ENCODE measurements around the gene ATIC.

The ATIC gene

GRCh38 chr2:215271446-215271845 lies 40.4 kb upstream of the ATIC start:
- CTCF ChIA-PET = interaction anchor here (1.1 to 3.2 kb wide), 5 partner anchors 10 to 649 kb away, joined by 3 to 22 read pairs (median 4); partner anchors contain the start of gene ATIC
- POLR2A ChIA-PET = no interaction called here
- no peak for TF ChIP-seq CTCF (IDR thresholded peaks at IDR 0.05; ENCODE audit: control extremely low read depth, extremely low read depth, low read depth, missing control alignments)
- DNase-seq (ENCODE audit: extremely low spot score) = no peak

- no peak for DNase-seq (ENCODE audit: extremely low spot score)
- ChIA-PET POLR2A (no interaction called here), CTCF (interaction anchor here (1.7 kb wide), 1 partner anchor 46 kb away, joined by 5 read pairs; no protein-coding TSS in a partner anchor)
- TF ChIP-seq CTCF (IDR thresholded peaks at IDR 0.05; ENCODE audit: control extremely low read depth, extremely low read depth, low read depth, missing control alignments) = no peak
Measured at GRCh38 chr2:215272918-215273317, 38.9 kb upstream of the ATIC start.

- no peak for TF ChIP-seq CTCF (IDR thresholded peaks at IDR 0.05; ENCODE audit: control extremely low read depth, extremely low read depth, low read depth, missing control alignments)
- DNase-seq (ENCODE audit: extremely low spot score) = no peak
- CTCF ChIA-PET = interaction anchor here (1.3 to 1.5 kb wide), 2 partner anchors 9 to 643 kb away, joined by 3 read pairs; no protein-coding TSS in a partner anchor
- POLR2A ChIA-PET = no interaction called here
Measured at GRCh38 chr2:215274829-215275228, 37.0 kb upstream of the ATIC start.

GRCh38 chr2:215275824-215276223 lies 36.0 kb upstream of the ATIC start:
- POLR2A ChIA-PET = no interaction called here
- no peak for DNase-seq (ENCODE audit: extremely low spot score)
- CTCF ChIA-PET = interaction anchor here (1.5 kb wide), 1 partner anchor 10 kb away, joined by 3 read pairs; no protein-coding TSS in a partner anchor
- no peak for TF ChIP-seq CTCF (IDR thresholded peaks at IDR 0.05; ENCODE audit: control extremely low read depth, extremely low read depth, low read depth, missing control alignments)

GRCh38 chr2:215277944-215278343 lies 33.9 kb upstream of the ATIC start:
- CTCF ChIA-PET = interaction anchor here (1.3 to 1.7 kb wide), 3 partner anchors 8 to 12 kb away, joined by 4 to 9 read pairs (median 6); no protein-coding TSS in a partner anchor
- DNase-seq (ENCODE audit: extremely low spot score) = no peak
- TF ChIP-seq CTCF (IDR thresholded peaks at IDR 0.05; ENCODE audit: control extremely low read depth, extremely low read depth, low read depth, missing control alignments) = no peak
- POLR2A ChIA-PET = no interaction called here

GRCh38 chr2:215280326-215280725 lies 31.5 kb upstream of the ATIC start:
- no peak for TF ChIP-seq CTCF (IDR thresholded peaks at IDR 0.05; ENCODE audit: control extremely low read depth, extremely low read depth, low read depth, missing control alignments)
- ChIA-PET POLR2A (no interaction called here), CTCF (interaction anchor here (1.1 to 4.3 kb wide), 2 partner anchors 10 to 16 kb away, joined by 4 to 22 read pairs; no protein-coding TSS in a partner anchor)
- no peak for DNase-seq (ENCODE audit: extremely low spot score)
